Subcutaneous adipose tissue (tissue), 4 donors: ENCODE data around the gene SDC1. TPM values are rescaled to one million over a fixed set of nuclear protein-coding genes. Genes with fewer than 3 reads are reported as not detected.

ENCODE experiments used
- CTCF ChIP-seq: fragments of 450-650 bp; IDR thresholded peaks from one replicate; pipeline ENCODE4 v1.5.1; 2016; ENCODE audit warnings: low read depth, mild to moderate bottlenecking, control low read depth, antibody characterized with exemption, moderate library complexity
- total RNA-seq, 4 donors: library from RNA; depleted of rRNA; stranded (reverse); fragments of >200 nt; gene quantifications; one replicate each; pipeline ENCODE4 v1.1.0, GENCODE V29; 2016

The SDC1 gene
- total RNA-seq, 4 donors from 2014 or later = 2.4 to 27.5 (median 3.8) TPM

GRCh38 chr2:20167356-20167755 lies 57.6 kb downstream of the SDC1 start:
- no peak for TF ChIP-seq CTCF

- TF ChIP-seq CTCF = no peak
Measured at GRCh38 chr2:20165677-20166509, 59.0 kb downstream of the SDC1 start.

- TF ChIP-seq CTCF = no peak
Measured at GRCh38 chr2:20164734-20165478, 60.0 kb downstream of the SDC1 start.

- TF ChIP-seq CTCF = no peak
Measured at GRCh38 chr2:20164061-20164733, 60.7 kb downstream of the SDC1 start.

- TF ChIP-seq CTCF = no peak
Measured at GRCh38 chr2:20159411-20160070, 65.4 kb downstream of the SDC1 start.

GRCh38 chr2:20157193-20157891 lies 67.6 kb downstream of the SDC1 start:
- TF ChIP-seq CTCF = no peak
